IMR-90 (cell line): Measurements from ENCODE around the gene CYP26B1. TPM values are rescaled to one million over a fixed set of nuclear protein-coding genes. Genes with fewer than 3 reads are reported as not detected.

Experiments used
- ATAC-seq: fragments of 200-7000 bp; cut with Tn5 transposase; 2 replicates; pipeline ENCODE4 v1.9.1; 2020; ENCODE audit warnings: low read depth, mild to moderate bottlenecking, moderate library complexity
- BruUV-seq: library from RNA; stranded (reverse); fragments of 400-500 nt; replicated peaks from 2 replicates; lab custom pipeline; 2021; lab: Mats Ljungman, UMichigan
- CTCF ChIA-PET: fragments of 300-600 bp; formaldehyde crosslinking; extraction: SDS; loops from one replicate; lab custom pipeline; 2021; ENCODE audit warnings: antibody characterized with exemption; lab: Yijun Ruan, JAX
- POLR2A ChIA-PET: fragments of 300-600 bp; sonication (Branson Sonifier 250); formaldehyde crosslinking; loops from one replicate; lab custom pipeline; 2022; ENCODE audit warnings: antibody characterized with exemption; ENCODE audit not compliant: unreplicated experiment; lab: Charles Lee
- DNase-seq: peaks from one replicate; pipeline ENCODE4 v3.0.0; 2013
- H2AFZ ChIP-seq: replicated peaks from 2 replicates; pipeline ENCODE3; 2013; ENCODE audit warnings: low read length, mild to moderate bottlenecking; ENCODE audit not compliant: poor library complexity
- H2AK5ac ChIP-seq: 2 replicates; pipeline ENCODE4 v1.6.1; 2013; ENCODE audit warnings: low read depth, low read length, inconsistent platforms
- H2AK9ac ChIP-seq: replicated peaks from 2 replicates; pipeline ENCODE3; 2013; ENCODE audit warnings: mild to moderate bottlenecking, low read depth, low read length, moderate library complexity; ENCODE audit not compliant: poor library complexity
- H2BK120ac ChIP-seq: 2 replicates; pipeline ENCODE4 v1.6.1; 2013; ENCODE audit warnings: low read depth, low read length, inconsistent platforms
- H2BK15ac ChIP-seq: 3 replicates; pipeline ENCODE4 v1.6.1; 2013; ENCODE audit warnings: low read depth, low read length, inconsistent platforms
- H2BK20ac ChIP-seq: 2 replicates; pipeline ENCODE4 v1.6.1; 2013; ENCODE audit warnings: low read depth, mild to moderate bottlenecking, inconsistent platforms, low read length, moderate library complexity
- H2BK5ac ChIP-seq: 2 replicates; pipeline ENCODE4 v1.6.1; 2013; ENCODE audit warnings: mild to moderate bottlenecking, low read depth, low read length, inconsistent platforms; ENCODE audit not compliant: poor library complexity, severe bottlenecking
- H3K14ac ChIP-seq: replicated peaks from 2 replicates; pipeline ENCODE4 v1.6.1; 2013; ENCODE audit warnings: low read depth, low read length, inconsistent platforms
- H3K18ac ChIP-seq: 2 replicates; pipeline ENCODE4 v1.6.1; 2013; ENCODE audit warnings: low read depth, low read length, control low read depth
- H3K23ac ChIP-seq: 2 replicates; pipeline ENCODE4 v1.6.1; 2013; ENCODE audit warnings: low read depth, low read length, inconsistent platforms
- H3K27ac ChIP-seq: 2 replicates; pipeline ENCODE4 v1.5.1; 2013; ENCODE audit warnings: mild to moderate bottlenecking, control low read depth, low read length; ENCODE audit not compliant: insufficient read depth
- H3K27me3 ChIP-seq: 2 replicates; pipeline ENCODE4 v1.6.1; 2013; ENCODE audit warnings: low read length; ENCODE audit not compliant: control insufficient read depth, insufficient read depth
- H3K36me3 ChIP-seq: 2 replicates; pipeline ENCODE4 v1.6.1; 2013; ENCODE audit warnings: low read length, mixed read lengths; ENCODE audit not compliant: control insufficient read depth, insufficient read depth
- H3K4ac ChIP-seq: 2 replicates; pipeline ENCODE4 v1.6.1; 2013; ENCODE audit warnings: low read depth, low read length, inconsistent platforms
- H3K4me1 ChIP-seq: 2 replicates; pipeline ENCODE4 v1.6.1; 2013; ENCODE audit warnings: low read length, mixed read lengths; ENCODE audit not compliant: control insufficient read depth, insufficient read depth
- H3K4me2 ChIP-seq: 2 replicates; pipeline ENCODE4 v1.6.1; 2013; ENCODE audit warnings: low read depth, mild to moderate bottlenecking, control low read depth, low read length, moderate library complexity
- H3K4me3 ChIP-seq: 2 replicates; pipeline ENCODE4 v1.5.1; 2013; ENCODE audit warnings: low read depth, mild to moderate bottlenecking, control low read depth, low read length, moderate library complexity; ENCODE audit not compliant: insufficient read depth
- H3K56ac ChIP-seq: 2 replicates; pipeline ENCODE4 v1.6.1; 2013; ENCODE audit warnings: low read length, inconsistent platforms; ENCODE audit not compliant: insufficient read depth; ENCODE audit errors: extremely low read depth
- H3K79me1 ChIP-seq, 2 experiments: 2 replicates each; pipeline ENCODE4 v1.6.1; 2013; ENCODE audit warnings: low read length in 2 of 2, inconsistent platforms in 1 of 2, low read depth in 1 of 2
- H3K9ac ChIP-seq: 2 replicates; pipeline ENCODE4 v1.6.1; 2013; ENCODE audit warnings: low read depth, low read length, control low read depth
- H3K9me1 ChIP-seq: 2 replicates; pipeline ENCODE4 v1.6.1; 2013; ENCODE audit warnings: low read length, inconsistent platforms; ENCODE audit not compliant: insufficient read depth
- H3K9me3 ChIP-seq: 2 replicates; pipeline ENCODE4 v1.6.1; 2013; ENCODE audit warnings: low read length; ENCODE audit not compliant: control insufficient read depth, insufficient read depth
- H4K20me1 ChIP-seq: 2 replicates; pipeline ENCODE4 v1.6.1; 2013; ENCODE audit warnings: low read length, inconsistent platforms; ENCODE audit not compliant: insufficient read depth
- H4K5ac ChIP-seq: 2 replicates; pipeline ENCODE4 v1.6.1; 2013; ENCODE audit warnings: mild to moderate bottlenecking, low read depth, low read length, control low read depth
- H4K8ac ChIP-seq, 2 experiments: 2 replicates each; pipeline ENCODE4 v1.6.1; 2013; ENCODE audit warnings: low read depth in 2 of 2, low read length in 2 of 2, control low read depth in 1 of 2, inconsistent platforms in 1 of 2
- H4K91ac ChIP-seq: 2 replicates; pipeline ENCODE4 v1.6.1; 2013; ENCODE audit warnings: low read depth, low read length, inconsistent platforms; ENCODE audit not compliant: insufficient read depth
- BHLHE40 ChIP-seq: fragments of 150-350 bp; IDR thresholded peaks from 2 replicates; pipeline ENCODE4 v1.6.1; 2016; ENCODE audit warnings: mild to moderate bottlenecking, low read depth, low read length
- CTCF ChIP-seq: conservative IDR thresholded peaks from 2 replicates; pipeline ENCODE4 v1.5.1; 2012; ENCODE audit warnings: mild to moderate bottlenecking, low read depth, low read length, improper control_type of control experiment
- FOS ChIP-seq: fragments of 150-350 bp; IDR thresholded peaks from 2 replicates; pipeline ENCODE4 v1.6.1; 2016; ENCODE audit warnings: low read depth, low read length
- MXI1 ChIP-seq: IDR thresholded peaks from 2 replicates; pipeline ENCODE4 v1.6.1; 2012; ENCODE audit warnings: low read depth, mild to moderate bottlenecking, low read length, moderate library complexity, borderline replicate concordance
- NFE2L2 ChIP-seq: fragments of 150-350 bp; IDR thresholded peaks from 2 replicates; pipeline ENCODE4 v1.6.1; 2016; ENCODE audit warnings: low read depth, mild to moderate bottlenecking, low read length
- POLR2A ChIP-seq: IDR thresholded peaks from 2 replicates; pipeline ENCODE4 v1.6.1; 2012; ENCODE audit warnings: mild to moderate bottlenecking, low read depth, low read length
- RAD21 ChIP-seq: IDR thresholded peaks from 2 replicates; pipeline ENCODE4 v1.6.1; 2012; ENCODE audit warnings: low read length, improper control_type of control experiment
- RCOR1 ChIP-seq: IDR thresholded peaks from 2 replicates; pipeline ENCODE4 v1.6.1; 2012; ENCODE audit warnings: mild to moderate bottlenecking, low read length, improper control_type of control experiment; ENCODE audit not compliant: insufficient replicate concordance
- RFX5 ChIP-seq: IDR thresholded peaks from 2 replicates; pipeline ENCODE4 v1.8.0; 2012; ENCODE audit warnings: low read depth, mild to moderate bottlenecking, low read length, moderate library complexity
- SMC3 ChIP-seq: fragments of 150-350 bp; IDR thresholded peaks from 2 replicates; pipeline ENCODE4 v1.6.1; 2016; ENCODE audit warnings: low read depth, mild to moderate bottlenecking, antibody characterized with exemption, low read length, moderate library complexity
- USF2 ChIP-seq: fragments of 150-350 bp; IDR thresholded peaks from 2 replicates; pipeline ENCODE4 v1.6.1; 2017; ENCODE audit warnings: mild to moderate bottlenecking, antibody characterized with exemption, low read length, low read depth
- WGBS, 2 experiments: methylation state at CpG; one replicate each; pipeline versions ENCODE4 v1.1.5 to v1.1.7; 2013; ENCODE audit warnings: missing lambda C conversion rate in 2 of 2; ENCODE audit not compliant: insufficient read length in 1 of 2; ENCODE audit errors: extremely low coverage in 2 of 2; 5-methylcytosine and 5-hydroxymethylcytosine counted together
- dilution Hi-C: fragments of 300-500 bp; cut with HindIII; formaldehyde crosslinking; loops from one replicate; pipeline ENCODE4 v1.14.3; 2018; ENCODE audit warnings: low sequenced_read_pairs; ENCODE audit not compliant: unreplicated experiment
- in situ Hi-C: fragments of 300-500 bp; cut with MboI; formaldehyde crosslinking; loops from 3 replicates; pipeline ENCODE4 v1.14.3; 2019; ENCODE audit warnings: low sequenced_read_pairs, inconsistent platforms, mixed read lengths
- intact Hi-C: fragments of 100-400 bp; cut with micrococcal nuclease; formaldehyde crosslinking; loops from 2 replicates; pipeline ENCODE4 v1.10.0; 2022
- polyA plus RNA-seq, 3 experiments: library from polyadenylated mRNA; depleted of rRNA; stranded (reverse); fragments of >200 nt; gene quantifications; 2 replicates each; pipeline ENCODE4 v1.2.3, GENCODE V29; 2012; ENCODE audit warnings: low replicate concordance in 1 of 3
- total RNA-seq: library from RNA; depleted of rRNA; stranded (reverse); fragments of >200 nt; gene quantifications from 2 replicates; pipeline ENCODE4 v1.2.3, GENCODE V29; 2012

Gene CYP26B1
- total and polyA plus RNA-seq, 2 of the 4 experiments (the other 2 are of a cell fraction): 0.02 TPM; not detected in 1

- CTCF ChIA-PET: interaction anchor here (0.8 kb wide), 1 partner anchor 1353 kb away, joined by 3 read pairs; no protein-coding TSS in a partner anchor
- ATAC-seq: no peak
- Histone ChIP-seq H3K9me3 (no peaks in the 10 kb centered on the region), H3K27ac (no peak overlapping the region), H2BK120ac (no peak overlapping the region), H3K4ac (no peak overlapping the region), H3K36me3 (no peaks in the 10 kb centered on the region), H4K8ac (no peak overlapping the region), H3K27me3 (no peaks in the 10 kb centered on the region; the same call in 1 of the 2 replicates), H3K9ac (no peak overlapping the region), H3K23ac (no peak overlapping the region), H3K4me2 (no peak overlapping the region), H2BK5ac (no peak overlapping the region), H2AFZ (no peak overlapping the region), H3K56ac (no peak overlapping the region), H4K91ac (no peak overlapping the region), H4K20me1 (no peaks in the 10 kb centered on the region), H3K14ac (no peak overlapping the region), H2BK20ac (no peak overlapping the region), H3K79me1 (no peaks in the 10 kb centered on the region), H2BK15ac (no peak overlapping the region), H2AK5ac (no peak overlapping the region), H4K5ac (no peak overlapping the region), H3K18ac (no peak overlapping the region), H2AK9ac (no peak overlapping the region), H3K4me1 (no peaks in the 10 kb centered on the region), H3K9me1 (no peaks in the 10 kb centered on the region), H3K4me3 (no peak overlapping the region)
- dilution Hi-C loops (no loop called here), intact Hi-C loops (no loop called here), in situ Hi-C loops (no loop called here)
- BruUV-seq: no TSS peak
- POLR2A ChIA-PET: no interaction called here
- WGBS, 2 experiments: no CpG with 5 or more reads among the region's 2 CpGs
- no peak for DNase-seq
- TF ChIP-seq CTCF (no peak), NFE2L2 (no peak), SMC3 (no peak), RAD21 (no peak), MXI1 (no peak), USF2 (no peak), BHLHE40 (no peak), RFX5 (no peak), RCOR1 (no peak), POLR2A (no peak), FOS (no peak)
These were observed 62.1 kb downstream of the CYP26B1 start for GRCh38 chr2:72085513-72085912.
